ENCODE measurements around the gene CBX5. TPM values are rescaled to one million over a fixed set of nuclear protein-coding genes. Genes with fewer than 3 reads are reported as not detected.

The CBX5 gene
- total and polyA plus RNA-seq, 9 of the 15 experiments (the other 6 are each of a cell fraction or from before 2014, with no cell fraction given), result 32.6 to 102 (median 59.2) TPM

DNA sequence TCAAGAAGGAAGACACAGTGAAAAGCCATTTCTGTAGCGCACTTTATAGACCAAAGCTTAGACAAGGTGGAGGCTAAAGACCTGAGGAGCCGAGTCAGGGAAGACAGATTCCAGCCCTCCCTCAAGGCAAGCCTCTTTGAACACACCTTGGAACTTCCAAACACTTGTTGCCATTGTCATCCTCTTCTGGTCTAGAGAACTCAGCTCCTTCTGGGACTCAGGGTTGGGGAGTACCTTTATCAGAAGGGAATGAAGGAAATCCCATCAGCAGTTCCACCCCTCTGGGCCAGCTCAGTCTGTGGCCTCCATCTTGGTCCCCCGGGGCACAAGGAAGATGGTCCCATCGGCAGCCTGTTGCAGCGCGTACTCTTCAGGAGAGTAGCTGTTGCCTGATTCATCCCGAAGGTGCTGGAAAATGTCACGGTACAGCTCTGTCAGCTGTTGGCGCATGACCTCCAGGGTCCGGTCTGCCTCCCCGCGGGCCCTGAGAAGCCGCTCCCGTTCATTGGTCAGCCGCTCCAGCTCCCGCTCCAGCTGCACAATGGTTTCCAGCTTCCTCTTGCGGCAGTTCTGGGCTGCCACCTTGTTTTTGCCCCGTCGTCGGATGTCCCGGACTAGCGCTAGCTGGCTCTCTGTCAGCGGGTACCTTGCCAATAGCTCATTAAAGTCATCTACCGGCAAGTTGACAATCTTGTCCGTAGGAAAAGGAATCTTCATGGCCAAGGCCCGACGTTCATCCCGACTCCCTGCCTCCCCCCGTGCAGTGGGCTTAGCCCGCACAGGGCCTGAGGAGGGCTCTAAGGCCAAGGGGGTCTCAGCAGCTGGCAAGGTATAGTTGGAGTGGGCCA, 12.4 kb upstream of the CBX5 start (continued):
- TF ChIP-seq, protein P1, sequence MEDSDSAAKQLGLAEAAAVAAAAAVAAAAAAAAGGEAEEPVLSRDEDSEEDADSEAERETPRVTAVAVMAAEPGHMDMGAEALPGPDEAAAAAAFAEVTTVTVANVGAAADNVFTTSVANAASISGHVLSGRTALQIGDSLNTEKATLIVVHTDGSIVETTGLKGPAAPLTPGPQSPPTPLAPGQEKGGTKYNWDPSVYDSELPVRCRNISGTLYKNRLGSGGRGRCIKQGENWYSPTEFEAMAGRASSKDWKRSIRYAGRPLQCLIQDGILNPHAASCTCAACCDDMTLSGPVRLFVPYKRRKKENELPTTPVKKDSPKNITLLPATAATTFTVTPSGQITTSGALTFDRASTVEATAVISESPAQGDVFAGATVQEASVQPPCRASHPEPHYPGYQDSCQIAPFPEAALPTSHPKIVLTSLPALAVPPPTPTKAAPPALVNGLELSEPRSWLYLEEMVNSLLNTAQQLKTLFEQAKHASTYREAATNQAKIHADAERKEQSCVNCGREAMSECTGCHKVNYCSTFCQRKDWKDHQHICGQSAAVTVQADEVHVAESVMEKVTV (CRISPR knock-in tag; IDR thresholded peaks at IDR 0.05), result no peak
- TF ChIP-seq EZH2 (IDR thresholded peaks at IDR 0.05; ENCODE audit: borderline replicate concordance, low read depth, low read length) (no peak), SMARCC2 (IDR thresholded peaks at IDR 0.05; ENCODE audit: low read depth) (no peak), ZC3H11A (IDR thresholded peaks at IDR 0.05; ENCODE audit: low read depth, low read length) (no peak), ZFP36 (IDR thresholded peaks at IDR 0.05; ENCODE audit: low read depth, low read length, partially characterized antibody) (no peak), ZBTB17 (CRISPR knock-in tag; IDR thresholded peaks at IDR 0.05) (no peak), NFATC3 (IDR thresholded peaks at IDR 0.05) (no peak), POU5F1 (IDR thresholded peaks at IDR 0.05; ENCODE audit: borderline replicate concordance, low read depth, low read length, partially characterized antibody) (no peak), E2F3 (CRISPR knock-in tag; IDR thresholded peaks at IDR 0.05) (no peak), RBFOX2 (IDR thresholded peaks at IDR 0.05; ENCODE audit: low read depth, low read length) (peak; percentile 70), ZFPM2 (CRISPR knock-in tag; IDR thresholded peaks at IDR 0.05) (no peak), ERF (CRISPR knock-in tag; IDR thresholded peaks at IDR 0.05) (no peak), PHF8 (IDR thresholded peaks at IDR 0.05; ENCODE audit: borderline replicate concordance, low read length) (peak; percentile 26; the same call in 1 of the 2 replicates), ARHGAP35 (IDR thresholded peaks at IDR 0.05; ENCODE audit: partially characterized antibody) (no peak), YY1 (IDR thresholded peaks at IDR 0.05; ENCODE audit: borderline replicate concordance in 1 of 3, control insufficient read depth in 1 of 3, extremely low read depth in 1 of 3, insufficient read depth in 3 of 3, insufficient read length in 1 of 3, insufficient replicate concordance in 2 of 3, low read depth in 1 of 3, low read length in 2 of 3) (peak in 2 of 3 experiments; percentile 30 to 57), MAFK (IDR thresholded peaks at IDR 0.05; ENCODE audit: low read length) (no peak), HDGF (IDR thresholded peaks at IDR 0.05) (no peak), HLTF (IDR thresholded peaks at IDR 0.05) (no peak), RBM14 (IDR thresholded peaks at IDR 0.05; ENCODE audit: borderline replicate concordance, insufficient read depth, low read depth, low read length) (no peak), BRD9 (IDR thresholded peaks at IDR 0.05; ENCODE audit: low read depth, partially characterized antibody) (no peak), POLR2G (IDR thresholded peaks at IDR 0.05; ENCODE audit: low read depth, low read length) (peak; percentile 71), KDM5B (IDR thresholded peaks at IDR 0.05; ENCODE audit: insufficient replicate concordance, low read depth, low read length) (no peak)
- TF ChIP-seq, protein P2, sequence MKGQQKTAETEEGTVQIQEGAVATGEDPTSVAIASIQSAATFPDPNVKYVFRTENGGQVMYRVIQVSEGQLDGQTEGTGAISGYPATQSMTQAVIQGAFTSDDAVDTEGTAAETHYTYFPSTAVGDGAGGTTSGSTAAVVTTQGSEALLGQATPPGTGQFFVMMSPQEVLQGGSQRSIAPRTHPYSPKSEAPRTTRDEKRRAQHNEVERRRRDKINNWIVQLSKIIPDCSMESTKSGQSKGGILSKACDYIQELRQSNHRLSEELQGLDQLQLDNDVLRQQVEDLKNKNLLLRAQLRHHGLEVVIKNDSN (CRISPR knock-in tag; IDR thresholded peaks at IDR 0.05), result peak; percentile 60; the same call in 1 of the 2 replicates
- TF ChIP-seq, protein P3, sequence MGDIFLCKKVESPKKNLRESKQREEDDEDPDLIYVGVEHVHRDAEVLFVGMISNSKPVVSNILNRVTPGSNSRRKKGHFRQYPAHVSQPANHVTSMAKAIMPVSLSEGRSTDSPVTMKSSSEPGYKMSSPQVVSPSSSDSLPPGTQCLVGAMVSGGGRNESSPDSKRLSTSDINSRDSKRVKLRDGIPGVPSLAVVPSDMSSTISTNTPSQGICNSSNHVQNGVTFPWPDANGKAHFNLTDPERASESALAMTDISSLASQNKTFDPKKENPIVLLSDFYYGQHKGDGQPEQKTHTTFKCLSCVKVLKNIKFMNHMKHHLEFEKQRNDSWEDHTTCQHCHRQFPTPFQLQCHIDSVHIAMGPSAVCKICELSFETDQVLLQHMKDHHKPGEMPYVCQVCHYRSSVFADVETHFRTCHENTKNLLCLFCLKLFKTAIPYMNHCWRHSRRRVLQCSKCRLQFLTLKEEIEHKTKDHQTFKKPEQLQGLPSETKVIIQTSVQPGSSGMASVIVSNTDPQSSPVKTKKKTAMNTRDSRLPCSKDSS (IDR thresholded peaks at IDR 0.05; ENCODE audit: low read depth, partially characterized antibody), result no peak
